Stimulated activated CD8-positive, alpha-beta memory T cell treated with anti-CD3 and anti-CD28 coated beads, Interleukin-12 subunit alpha, Interleukin-12 subunit beta, amount 100 ng/mL, for 24 hours (primary cell): Measurements from ENCODE around the gene STK25.
A peak's percentile ranks its signal among the peaks of the same experiment; 100 is the strongest.

Source experiments
- DNase-seq: peaks from one replicate; pipeline ENCODE4 v3.0.0-alpha.2; 2020; ENCODE audit errors: extremely low read depth

Gene STK25

DNA sequence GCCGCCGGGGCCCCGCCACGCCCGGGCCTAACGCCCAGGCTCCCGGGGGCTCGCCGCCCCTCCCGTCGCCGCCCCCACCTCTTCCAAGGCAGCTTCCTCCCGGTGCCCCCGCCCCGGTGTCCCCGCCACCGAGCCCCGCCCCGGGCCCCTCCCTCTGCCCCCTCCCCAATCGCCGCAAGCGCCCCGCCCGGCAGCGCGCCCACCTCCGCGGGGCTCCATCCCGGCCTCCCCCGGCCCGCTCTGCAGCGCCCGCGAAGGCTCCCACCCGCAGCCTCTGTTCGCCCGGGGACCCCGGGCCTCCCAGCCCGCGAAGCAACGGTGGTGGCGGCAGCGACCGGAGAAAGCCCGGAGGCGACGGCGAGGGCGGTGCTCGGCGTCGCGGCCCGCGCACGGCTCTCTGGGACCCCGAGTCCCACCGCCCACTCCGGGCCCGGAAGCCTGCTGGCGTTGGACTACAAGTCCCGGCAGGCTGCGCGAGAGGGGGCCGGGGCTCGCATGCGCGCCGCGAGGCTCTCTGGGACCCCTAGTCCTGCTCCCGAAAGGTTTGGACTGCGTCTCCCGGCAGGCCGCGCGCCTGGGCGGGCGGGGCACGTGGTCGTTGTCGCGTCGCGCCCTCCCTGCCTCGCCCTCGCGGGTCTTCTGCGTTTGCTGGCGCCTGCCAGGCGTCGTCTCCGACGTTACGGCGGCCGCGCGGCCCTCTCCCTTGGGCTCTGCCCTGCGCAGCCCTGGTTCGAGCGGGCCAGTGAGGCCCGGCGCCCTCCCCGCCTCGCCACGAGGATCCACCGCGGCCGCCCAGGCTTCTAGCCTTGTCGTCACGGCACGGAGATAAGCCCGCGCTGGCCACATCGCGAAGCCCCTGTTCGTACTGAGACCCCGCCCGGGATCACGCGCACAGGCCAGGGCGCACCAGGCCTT, at the start of gene STK25:
Gene STK25, minus strand, starts transcription at position 345 of the 915 bp plus-strand sequence. CDS start 549 bp downstream, outside the sequence.
- peak; percentile 96 for DNase-seq

DNA sequence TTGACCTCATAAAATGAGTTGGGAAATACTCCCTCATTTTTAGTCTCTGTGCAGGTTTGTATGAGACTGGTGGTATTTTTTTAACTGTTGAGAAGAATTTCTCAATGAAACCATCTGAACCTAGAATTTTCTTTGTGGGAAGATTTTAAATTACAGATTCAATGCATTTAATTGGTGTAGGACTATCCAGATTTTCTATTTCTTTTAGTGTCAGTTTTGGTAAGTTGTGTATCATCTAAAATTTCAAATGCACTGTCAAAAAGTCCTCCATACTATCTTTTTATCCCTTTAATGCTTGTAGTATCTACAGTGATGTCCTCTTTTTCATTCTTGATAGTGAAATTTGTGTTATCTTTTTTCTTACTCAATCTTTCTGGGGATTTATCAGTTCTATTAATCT, 48.4 kb upstream of the STK25 start:
- DNase-seq: no peak

DNA sequence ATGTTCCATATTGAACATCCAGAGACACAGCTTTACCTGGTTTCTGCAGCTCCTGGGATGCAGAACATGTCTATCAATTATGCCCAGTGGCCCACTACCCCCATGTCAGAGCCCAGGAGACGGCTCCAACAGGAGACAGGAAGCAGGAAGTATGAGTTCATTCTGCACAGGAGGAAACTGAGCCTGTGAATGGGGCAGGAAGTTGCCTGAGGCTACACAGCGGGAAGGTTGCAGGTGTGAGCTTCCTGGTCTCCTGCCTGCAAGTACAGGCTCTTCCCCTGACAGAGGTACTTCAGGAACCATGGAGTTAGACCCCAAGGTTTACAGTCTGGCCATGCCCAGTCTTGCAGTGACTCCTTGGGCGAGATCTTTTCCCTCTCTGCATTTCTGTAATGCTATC, 47.3 kb upstream of the STK25 start:
- no peak for DNase-seq

DNA sequence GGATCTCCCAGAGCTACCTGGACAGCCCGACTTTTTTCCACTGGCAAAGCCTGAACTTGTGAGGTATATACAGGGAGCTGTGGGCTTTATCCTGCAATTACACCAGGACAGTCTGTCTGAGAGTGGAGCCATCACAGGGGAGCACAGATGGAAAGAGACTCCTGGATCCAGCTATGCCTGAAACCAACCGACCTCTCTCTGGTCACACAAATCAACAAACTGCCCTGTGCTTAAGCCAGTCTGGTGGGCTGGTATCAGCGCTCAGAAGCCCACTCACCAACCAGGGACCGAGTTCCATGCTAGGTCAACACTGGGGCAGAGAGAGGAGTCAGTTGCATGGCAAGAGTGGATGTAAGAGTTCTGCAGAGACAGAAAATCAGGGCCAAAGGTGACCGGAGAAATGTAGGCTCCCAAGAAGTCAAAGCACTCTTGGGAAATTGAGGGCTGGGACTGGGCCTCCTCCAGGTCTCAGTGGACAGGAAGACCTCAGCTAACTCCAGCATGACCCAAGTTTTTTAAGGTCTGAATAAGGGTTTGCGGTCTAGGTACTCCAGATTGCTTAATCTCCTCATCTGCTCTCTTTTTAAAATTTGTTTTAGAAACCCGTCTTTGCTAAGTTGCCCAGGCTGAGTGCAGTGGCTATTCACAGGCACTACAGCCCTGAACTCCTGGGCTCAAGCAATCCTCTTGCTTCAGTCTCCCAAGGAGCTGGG, 46.4 kb upstream of the STK25 start:
- DNase-seq: no peak

DNA sequence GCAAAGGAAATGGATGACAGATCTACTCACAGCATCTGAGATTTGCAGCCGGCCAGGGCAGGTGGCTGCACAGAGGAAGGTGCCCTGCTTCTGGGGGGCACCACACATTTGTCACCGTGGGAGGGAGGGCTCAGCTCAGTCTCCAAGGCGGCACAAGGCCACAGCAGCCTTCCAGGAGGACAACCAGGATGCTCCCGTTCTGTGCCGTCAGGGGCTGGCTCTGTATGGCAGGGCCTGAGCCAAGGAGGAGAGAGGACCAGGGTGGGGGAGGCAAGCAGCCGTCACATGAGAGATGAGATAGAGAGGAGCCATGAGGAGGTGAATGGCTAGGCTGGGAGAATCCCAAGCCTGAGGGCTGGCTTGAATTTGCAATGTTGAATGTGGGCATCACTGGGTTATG, 45.6 kb upstream of the STK25 start:
- DNase-seq: no peak

DNA sequence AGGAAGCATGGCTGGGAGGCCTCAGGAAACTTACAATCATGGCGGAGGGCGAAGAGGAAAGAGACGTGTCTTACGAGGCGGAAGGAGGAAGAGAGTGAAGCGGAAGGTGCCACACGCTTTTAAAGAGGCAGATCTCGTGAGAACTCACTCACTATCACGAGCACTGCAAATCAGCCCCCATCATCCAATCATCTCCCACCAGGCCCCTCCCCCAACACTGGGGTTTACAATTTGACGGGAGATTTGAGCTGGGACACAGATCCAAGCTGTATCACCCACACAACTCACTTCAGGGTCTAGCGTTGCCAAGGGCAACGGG, 45.1 kb upstream of the STK25 start:
- no peak for DNase-seq

DNA sequence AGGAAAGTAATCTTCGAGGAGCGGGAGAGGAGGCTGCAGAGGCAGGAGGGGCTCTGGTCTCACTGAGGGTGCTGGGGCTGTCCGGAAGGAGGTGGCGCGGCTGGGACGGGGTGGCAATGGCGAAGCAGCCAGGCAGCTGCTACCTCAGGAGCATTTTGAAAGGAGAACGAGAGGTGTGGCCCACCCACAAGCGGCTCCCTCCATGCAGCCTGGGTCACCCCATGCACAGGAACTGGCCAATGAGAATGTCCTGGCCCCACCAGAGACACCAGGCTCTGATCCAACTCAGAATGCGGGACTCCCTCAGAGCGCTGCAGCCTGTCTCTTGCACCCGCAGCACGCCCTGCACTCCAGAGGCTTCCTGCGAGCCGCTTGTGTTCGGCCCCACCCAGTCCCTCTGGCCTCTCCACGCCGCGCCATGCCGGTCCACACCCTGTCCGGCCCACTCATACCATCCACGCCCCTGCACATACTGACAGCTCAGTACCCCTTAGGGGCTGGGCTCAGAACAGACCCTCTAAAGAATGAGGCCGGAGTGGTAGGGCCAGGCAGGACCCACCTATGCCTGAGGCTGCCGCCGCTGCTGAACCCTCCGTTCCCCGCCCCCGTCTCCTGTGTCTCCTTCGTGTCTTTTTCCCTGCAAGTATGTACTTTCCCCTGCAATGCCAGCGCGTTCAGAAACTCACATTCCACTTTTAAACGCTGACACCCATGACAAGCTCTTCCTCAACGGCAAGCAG, 43.8 kb upstream of the STK25 start:
- DNase-seq: no peak

DNA sequence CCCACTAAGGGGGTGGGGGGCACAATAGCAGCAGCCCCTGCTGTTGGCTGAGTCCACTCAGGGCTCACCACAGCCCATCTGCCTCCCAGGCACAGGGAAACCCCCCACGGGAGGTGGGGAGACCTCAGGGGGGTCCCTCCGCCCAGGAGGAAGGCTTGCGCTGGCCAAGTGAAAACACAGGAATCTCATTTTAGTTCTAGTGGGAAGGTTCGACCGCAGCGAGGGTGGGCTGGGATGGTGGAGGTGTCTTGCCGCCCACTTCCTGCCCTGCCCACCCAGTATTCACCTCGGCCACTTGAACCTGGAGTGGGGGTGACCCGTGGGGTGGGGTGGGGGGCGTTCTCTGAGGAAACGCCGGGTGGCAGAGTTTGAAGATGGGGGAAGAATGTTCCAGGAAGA, 43.2 kb upstream of the STK25 start:
- DNase-seq: no peak

DNA sequence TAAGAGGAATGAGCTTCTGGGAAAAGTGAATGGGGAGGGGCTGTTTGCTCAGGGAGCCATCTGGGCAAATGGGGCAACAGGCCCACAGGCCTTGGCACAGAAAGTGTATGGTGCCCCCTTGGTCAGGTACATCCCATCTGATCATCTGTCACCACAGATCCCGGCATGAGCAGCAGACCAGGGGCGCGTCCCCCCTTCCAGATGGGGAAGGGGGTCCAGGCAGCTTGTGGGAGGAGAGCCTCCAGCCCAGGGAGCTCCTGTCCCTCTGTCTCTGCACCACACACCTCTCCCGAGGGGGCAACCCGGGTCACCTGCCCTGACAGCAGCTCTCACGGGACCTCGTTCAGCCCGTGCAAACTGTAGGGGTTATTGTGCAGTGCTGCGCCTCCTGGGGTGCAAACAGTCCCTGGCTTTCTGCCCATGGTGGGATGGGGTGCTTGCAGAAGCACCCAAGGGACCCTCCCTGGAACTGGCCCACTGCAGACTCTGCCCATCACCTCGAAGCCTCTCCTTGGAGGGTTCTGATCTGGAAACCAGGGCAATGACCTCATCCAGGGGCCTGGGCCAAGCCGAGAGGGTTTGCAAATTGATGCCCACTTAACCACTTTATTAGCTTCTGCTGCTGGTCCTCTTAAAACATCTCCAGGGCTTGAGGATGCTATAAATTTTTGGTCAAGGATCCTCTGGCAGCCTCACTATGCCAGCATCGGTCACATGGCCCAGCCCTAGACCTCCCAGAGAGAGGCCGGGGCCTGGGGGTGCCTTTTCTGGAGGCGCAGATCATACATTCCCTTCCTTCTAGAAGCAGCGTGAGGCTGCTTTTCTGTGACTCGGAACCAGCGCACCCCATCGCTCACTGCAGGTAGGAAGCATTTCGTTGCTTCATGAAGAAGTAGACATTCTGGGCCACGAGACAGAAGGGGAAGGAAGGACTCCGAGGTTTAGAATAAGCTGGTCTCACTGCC, 42.5 kb upstream of the STK25 start:
- no peak for DNase-seq

DNA sequence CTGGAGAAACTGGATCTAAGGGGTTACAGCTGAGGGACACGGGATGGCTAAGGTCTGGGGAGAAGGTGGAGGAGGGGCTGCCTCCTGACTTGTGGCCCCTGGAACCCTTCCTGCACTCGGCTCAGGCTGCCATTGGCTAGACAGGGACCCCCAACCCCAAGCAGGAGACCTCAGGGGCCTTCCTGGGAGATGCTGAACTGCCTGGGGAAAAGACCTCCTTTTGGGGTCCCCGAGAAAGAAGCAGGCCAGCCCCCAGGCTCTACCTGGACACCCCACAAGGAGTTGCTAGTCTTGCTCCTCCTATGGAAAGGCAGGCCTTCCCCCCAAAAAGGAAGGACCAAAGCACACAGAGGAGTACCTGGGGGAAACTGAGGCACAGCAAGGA, 40.1 kb upstream of the STK25 start:
- no peak for DNase-seq

DNA sequence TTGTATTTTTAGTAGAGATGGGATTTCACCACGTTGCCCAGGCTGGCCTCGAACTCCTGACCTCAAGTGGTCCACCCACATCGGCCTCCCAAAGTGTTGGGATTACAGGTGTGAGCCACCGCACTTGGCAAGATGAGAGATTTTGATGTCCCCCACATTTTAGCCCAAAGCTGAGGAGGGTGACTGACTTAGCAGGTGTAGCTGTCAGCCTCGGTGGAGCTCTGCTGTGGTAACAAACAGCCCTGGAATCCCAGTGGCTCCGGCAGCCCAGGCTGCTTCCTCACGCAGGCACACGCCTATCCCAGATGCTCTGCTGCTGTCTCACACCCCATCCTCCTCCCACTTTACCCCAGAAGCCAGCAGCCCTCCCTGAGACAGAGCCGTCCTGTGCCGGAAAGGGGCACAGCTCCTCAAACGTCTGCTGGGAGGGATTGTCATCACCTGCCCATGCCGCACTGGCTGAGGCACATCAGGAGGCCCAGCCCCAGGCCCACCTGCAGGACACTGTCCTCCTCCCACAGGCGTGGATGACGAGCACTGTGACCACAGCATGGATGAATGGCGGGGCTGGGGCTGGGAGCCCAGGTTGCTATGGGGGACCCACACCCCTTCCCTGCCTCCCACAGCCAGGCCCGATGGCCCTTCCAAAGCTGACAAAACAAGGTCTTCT, 39.5 kb upstream of the STK25 start:
- DNase-seq: no peak

DNA sequence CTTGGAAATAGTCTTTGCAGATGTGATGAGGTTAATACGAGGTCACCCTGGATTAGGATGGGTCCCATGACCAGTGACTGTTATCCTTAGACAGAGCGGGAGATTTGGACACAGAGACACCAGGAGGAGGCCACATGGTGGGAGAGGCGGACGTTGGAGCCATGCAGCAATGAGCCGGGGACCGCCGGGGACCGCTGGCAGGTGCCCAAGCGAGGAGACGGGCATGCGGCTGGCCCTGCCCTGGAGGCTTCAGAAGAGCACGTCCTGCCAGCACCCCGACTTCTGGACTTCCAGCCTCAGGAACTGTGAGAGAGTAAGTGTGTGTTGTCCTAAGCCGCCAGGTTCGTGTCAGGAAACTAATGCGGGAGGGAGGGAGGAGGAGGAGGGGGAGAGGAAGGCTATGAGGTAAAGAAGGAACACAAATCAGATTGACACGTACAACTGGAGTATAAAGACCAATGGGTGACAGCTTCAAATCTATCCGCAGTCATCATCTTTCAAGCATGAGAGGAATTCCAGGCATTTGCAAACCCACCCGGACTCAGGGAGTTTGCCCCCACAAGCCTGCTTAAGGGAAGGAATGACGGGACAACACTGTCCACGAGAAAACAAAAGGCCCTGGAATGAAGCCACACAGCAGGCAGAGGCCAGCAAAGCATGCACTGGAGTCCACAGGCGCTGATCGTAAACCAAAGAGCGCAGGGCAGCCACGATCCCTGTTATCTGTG, 38.6 kb upstream of the STK25 start:
- no peak for DNase-seq

DNA sequence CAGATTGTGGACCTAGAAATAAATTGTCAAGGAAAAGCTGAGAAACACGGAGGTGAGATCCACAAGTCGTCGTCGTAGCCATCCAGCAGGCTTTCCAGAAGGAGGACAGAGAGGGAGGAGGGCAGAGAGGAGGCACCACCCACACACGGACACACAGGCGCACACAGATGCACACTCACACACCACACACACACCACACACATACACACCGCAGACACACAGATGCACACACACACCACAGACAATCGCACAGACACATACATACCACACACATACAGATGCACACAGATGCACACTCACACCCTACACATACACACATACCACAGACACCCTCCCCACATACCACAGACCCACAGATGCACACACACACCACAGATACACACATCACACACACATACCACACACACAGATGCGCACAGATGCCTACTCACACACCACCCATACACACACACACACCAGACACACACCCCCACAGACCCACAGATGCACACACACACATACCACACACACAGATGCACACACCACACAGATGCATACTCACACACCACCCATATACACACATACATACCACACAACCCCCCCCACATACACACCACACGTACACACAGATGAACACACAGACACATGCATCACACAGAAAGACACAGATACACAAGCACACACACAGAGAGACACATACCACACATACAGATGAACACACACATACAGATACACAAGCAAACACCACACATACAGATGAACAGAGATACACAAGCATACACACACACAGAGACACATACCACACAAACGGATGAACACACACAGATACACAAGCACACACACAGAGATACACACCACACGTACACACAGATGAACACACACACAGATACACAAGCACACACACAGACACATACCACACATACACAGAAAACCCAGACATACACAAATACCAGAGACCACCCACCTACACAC, 37.4 kb upstream of the STK25 start:
- DNase-seq: no peak

DNA sequence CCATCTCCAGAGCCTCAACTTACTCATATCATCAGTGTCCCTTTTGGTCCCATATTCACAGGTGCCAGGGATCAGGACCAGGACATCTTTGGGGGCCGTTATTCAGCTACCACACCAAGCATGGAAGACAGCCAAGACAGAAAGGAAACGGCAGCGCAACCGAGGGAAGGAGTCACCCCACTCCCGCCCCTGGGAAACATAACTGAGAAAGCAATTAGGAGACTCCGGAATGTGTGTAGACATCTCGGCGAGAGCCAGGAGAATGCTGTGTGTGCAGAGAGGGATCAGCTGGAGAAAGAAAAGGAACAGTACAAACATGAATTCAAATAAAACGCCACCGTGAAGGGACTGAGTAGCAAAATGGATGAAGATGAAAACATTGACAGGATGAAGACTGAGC, 36.7 kb upstream of the STK25 start:
- DNase-seq: no peak

DNA sequence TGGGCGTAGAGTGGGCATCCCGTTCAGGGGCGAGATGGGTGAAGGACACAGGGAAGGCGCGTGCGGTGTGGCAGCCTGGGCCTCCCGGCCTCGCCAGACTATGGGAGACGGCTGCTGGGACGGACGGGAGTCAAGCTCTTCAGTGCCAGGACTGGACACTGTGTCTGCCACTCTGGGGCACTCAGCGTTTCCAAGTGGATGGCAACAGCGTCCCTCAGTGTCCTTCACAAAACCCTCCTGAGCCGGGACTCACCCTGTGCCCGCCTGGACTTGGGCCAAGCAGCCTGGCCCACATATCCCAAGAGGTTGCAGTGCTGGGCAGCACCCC, 33.9 kb upstream of the STK25 start:
- no peak for DNase-seq

DNA sequence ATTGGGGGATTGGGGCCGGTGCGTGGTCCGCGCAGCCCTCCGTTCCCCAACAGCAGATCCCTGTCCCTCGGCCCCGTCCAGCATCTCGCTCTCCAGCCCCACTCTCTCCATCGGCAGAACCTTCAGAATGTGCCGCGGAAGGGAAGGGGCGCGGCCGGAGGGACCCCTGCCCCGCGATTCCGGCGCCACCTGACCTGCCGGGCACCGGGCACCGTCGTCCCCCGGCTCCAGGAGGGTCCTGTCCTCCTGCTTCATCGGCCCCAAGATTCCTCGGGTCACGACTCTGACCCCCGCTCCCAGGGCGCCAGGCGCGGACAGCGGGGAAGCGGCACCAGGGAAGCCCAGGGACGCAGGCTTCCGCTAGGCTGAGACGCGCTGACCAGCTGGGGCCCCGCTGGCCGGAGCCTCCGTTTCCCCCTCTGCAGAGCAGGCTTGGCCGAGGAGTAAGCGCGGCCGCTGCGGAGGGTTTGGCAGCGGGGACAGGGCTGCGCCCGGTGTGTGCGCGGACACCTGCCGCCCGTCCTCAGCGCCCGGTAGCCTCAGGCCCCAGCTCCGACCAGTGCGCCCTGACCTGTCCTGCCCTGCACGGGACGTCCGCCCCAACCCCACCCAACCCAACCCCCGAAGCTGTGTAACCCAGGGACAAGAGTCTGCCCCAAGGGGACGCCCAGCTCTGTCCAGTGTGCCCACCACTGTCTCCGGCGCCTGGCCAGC, 33.3 kb upstream of the STK25 start:
- DNase-seq: no peak

DNA sequence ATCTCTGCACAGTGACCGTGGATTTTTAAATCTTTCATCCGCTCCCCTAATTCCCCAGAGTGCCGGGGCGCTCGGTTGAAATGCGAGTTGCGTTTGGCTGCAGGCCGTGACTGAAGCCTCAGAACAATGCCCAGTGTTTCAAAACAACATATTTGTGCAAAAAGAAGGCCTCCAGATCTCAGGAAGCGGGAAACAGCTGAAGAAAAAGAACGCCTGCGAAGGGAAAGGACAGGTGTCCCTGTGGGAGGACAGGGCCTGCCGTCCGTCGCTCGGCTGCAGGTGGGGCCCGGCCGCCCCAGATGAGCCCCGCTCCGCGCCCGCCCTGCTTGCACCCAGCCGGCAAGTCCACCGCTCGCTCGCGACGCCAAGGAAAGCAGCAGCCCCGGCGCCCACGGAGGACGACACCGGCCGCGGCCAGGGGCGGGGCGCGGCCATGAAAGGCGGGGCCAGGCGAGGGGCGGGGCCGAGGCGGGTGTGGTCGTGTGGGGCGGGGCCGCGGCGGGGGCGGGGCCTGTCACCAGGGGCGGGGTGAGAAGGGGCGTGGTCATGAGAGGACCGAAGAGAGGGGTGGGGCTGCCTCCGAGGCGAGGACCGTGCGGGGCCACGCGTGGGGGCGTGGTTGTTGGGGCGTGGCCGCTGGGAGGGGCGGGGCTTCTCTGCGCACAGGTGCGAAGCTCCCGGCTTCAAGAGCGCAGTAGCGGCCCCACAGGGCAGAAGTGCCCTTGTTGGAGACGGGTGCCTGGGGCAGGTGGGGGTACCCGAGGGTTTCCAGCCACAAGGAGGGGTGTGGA, 32.6 kb upstream of the STK25 start:
- peak; percentile 31 for DNase-seq

DNA sequence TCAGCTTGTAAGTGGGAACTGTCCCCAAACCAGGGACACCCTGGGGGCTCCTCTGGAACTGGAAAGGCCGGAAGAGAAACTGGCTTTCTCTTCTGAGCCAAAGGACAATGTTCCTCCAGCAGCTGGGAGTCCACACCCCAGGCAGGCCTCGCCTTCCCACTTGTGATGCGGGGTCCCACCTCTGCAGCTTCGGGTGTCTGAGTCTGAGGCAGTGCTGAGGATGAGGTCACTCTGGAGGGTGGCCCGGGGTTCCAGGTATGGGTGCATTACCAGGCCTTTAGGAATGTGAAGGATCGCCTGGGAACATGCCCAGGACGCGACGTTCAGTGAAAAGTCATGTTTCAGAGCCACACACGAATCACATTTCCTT, 32.0 kb upstream of the STK25 start:
- no peak for DNase-seq
